Measurements from ENCODE around the gene MYLK4. TPM values are rescaled to one million over a fixed set of nuclear protein-coding genes. Genes with fewer than 3 reads are reported as not detected.

The MYLK4 gene
- total and polyA plus RNA-seq, 4 donors = 1.4 to 3.8 (median 2.5) TPM

- peaks cover 2% of the 10 kb centered on the region for H3K27me3 ChIP-seq (ENCODE audit: control insufficient read depth, insufficient read depth, low read length)
- H3K27ac ChIP-seq (ENCODE audit: low read depth, low read length) = no peak overlapping the region
- H3K4me1 ChIP-seq (ENCODE audit: control insufficient read depth, insufficient read depth, low read length) = peaks cover 11% of the 10 kb centered on the region
- no peaks in the 10 kb centered on the region for H3K9me3 ChIP-seq (ENCODE audit: control insufficient read depth, insufficient read depth, low read length)
- WGBS (ENCODE audit: insufficient coverage) = no CpG with 5 or more reads among the region's 2 CpGs
- H3K36me3 ChIP-seq (ENCODE audit: control insufficient read depth, insufficient read depth, low read length) = no peaks in the 10 kb centered on the region
- H3K4me3 ChIP-seq (ENCODE audit: low read depth, low read length) = no peak overlapping the region
- DNase-seq (ENCODE audit: low read depth in 4 of 6, low spot score in 6 of 6) = no peak
Measured at GRCh38 chr6:2741756-2742155, 9.0 kb downstream of the MYLK4 start.

- 93% methylated on average over 3 of the region's 5 CpGs for WGBS (ENCODE audit: insufficient coverage)
- H3K36me3 ChIP-seq (ENCODE audit: control insufficient read depth, insufficient read depth, low read length) = no peaks in the 10 kb centered on the region
- no peak overlapping the region for H3K4me3 ChIP-seq (ENCODE audit: low read depth, low read length)
- peaks cover 11% of the 10 kb centered on the region for H3K4me1 ChIP-seq (ENCODE audit: control insufficient read depth, insufficient read depth, low read length)
- H3K9me3 ChIP-seq (ENCODE audit: control insufficient read depth, insufficient read depth, low read length) = no peaks in the 10 kb centered on the region
- no peak overlapping the region for H3K27ac ChIP-seq (ENCODE audit: low read depth, low read length)
- DNase-seq (ENCODE audit: low read depth in 4 of 6, low spot score in 6 of 6) = no peak
- H3K27me3 ChIP-seq (ENCODE audit: control insufficient read depth, insufficient read depth, low read length) = no peaks in the 10 kb centered on the region
Measured at GRCh38 chr6:2740581-2740980, 10.1 kb downstream of the MYLK4 start.

- DNase-seq (ENCODE audit: low read depth in 4 of 6, low spot score in 6 of 6) = no peak
Measured at GRCh38 chr6:2739335-2739734, 11.4 kb downstream of the MYLK4 start.

GRCh38 chr6:2738373-2738979 lies 12.2 kb downstream of the MYLK4 start:
- H3K4me3 ChIP-seq (ENCODE audit: low read depth, low read length) = no peak overlapping the region
- H3K4me1 ChIP-seq (ENCODE audit: control insufficient read depth, insufficient read depth, low read length) = no peaks in the 10 kb centered on the region
- no peaks in the 10 kb centered on the region for H3K36me3 ChIP-seq (ENCODE audit: control insufficient read depth, insufficient read depth, low read length)
- no peaks in the 10 kb centered on the region for H3K9me3 ChIP-seq (ENCODE audit: control insufficient read depth, insufficient read depth, low read length)
- 0% methylated on average over 2 of the region's 5 CpGs for WGBS (ENCODE audit: insufficient coverage)
- peak in 3 of 6 donors; percentile 47 to 93 (median 85) for DNase-seq (ENCODE audit: low read depth in 4 of 6, low spot score in 6 of 6)
- H3K27me3 ChIP-seq (ENCODE audit: control insufficient read depth, insufficient read depth, low read length) = no peaks in the 10 kb centered on the region
- no peak overlapping the region for H3K27ac ChIP-seq (ENCODE audit: low read depth, low read length)

More at GRCh38 chr6:2739335-2739734, 11.4 kb downstream of the MYLK4 start:
- no CpG with 5 or more reads among the region's 4 CpGs for WGBS (ENCODE audit: insufficient coverage)
- Histone ChIP-seq H3K36me3 (ENCODE audit: control insufficient read depth, insufficient read depth, low read length) (no peaks in the 10 kb centered on the region), H3K27me3 (ENCODE audit: control insufficient read depth, insufficient read depth, low read length) (no peaks in the 10 kb centered on the region), H3K27ac (ENCODE audit: low read depth, low read length) (no peak overlapping the region), H3K4me3 (ENCODE audit: low read depth, low read length) (no peak overlapping the region), H3K9me3 (ENCODE audit: control insufficient read depth, insufficient read depth, low read length) (no peaks in the 10 kb centered on the region), H3K4me1 (ENCODE audit: control insufficient read depth, insufficient read depth, low read length) (peaks cover 8% of the 10 kb centered on the region)

- Histone ChIP-seq H3K4me1 (ENCODE audit: control insufficient read depth, insufficient read depth, low read length) (no peaks in the 10 kb centered on the region), H3K9me3 (ENCODE audit: control insufficient read depth, insufficient read depth, low read length) (no peaks in the 10 kb centered on the region), H3K36me3 (ENCODE audit: control insufficient read depth, insufficient read depth, low read length) (no peaks in the 10 kb centered on the region), H3K27me3 (ENCODE audit: control insufficient read depth, insufficient read depth, low read length) (no peaks in the 10 kb centered on the region), H3K4me3 (ENCODE audit: low read depth, low read length) (no peak overlapping the region), H3K27ac (ENCODE audit: low read depth, low read length) (no peak overlapping the region)
- WGBS (ENCODE audit: insufficient coverage) = no CpG with 5 or more reads among the region's 3 CpGs
- DNase-seq (ENCODE audit: low read depth in 4 of 6, low spot score in 6 of 6) = no peak
Measured at GRCh38 chr6:2737885-2738284, 12.8 kb downstream of the MYLK4 start.

GRCh38 chr6:2734488-2735166 lies 16.1 kb downstream of the MYLK4 start:
- DNase-seq (ENCODE audit: low read depth in 4 of 6, low spot score in 6 of 6) = no peak
- no peak overlapping the region for H3K27ac ChIP-seq (ENCODE audit: low read depth, low read length)
- no peaks in the 10 kb centered on the region for H3K36me3 ChIP-seq (ENCODE audit: control insufficient read depth, insufficient read depth, low read length)
- no peaks in the 10 kb centered on the region for H3K27me3 ChIP-seq (ENCODE audit: control insufficient read depth, insufficient read depth, low read length)
- no peak overlapping the region for H3K4me3 ChIP-seq (ENCODE audit: low read depth, low read length)
- 77% methylated on average over 2 of the region's 2 CpGs for WGBS (ENCODE audit: insufficient coverage)
- no peaks in the 10 kb centered on the region for H3K9me3 ChIP-seq (ENCODE audit: control insufficient read depth, insufficient read depth, low read length)
- H3K4me1 ChIP-seq (ENCODE audit: control insufficient read depth, insufficient read depth, low read length) = peaks cover 11% of the 10 kb centered on the region

GRCh38 chr6:2733736-2734480 lies 16.8 kb downstream of the MYLK4 start:
- peak in 1 of 6 donors; percentile 60 for DNase-seq (ENCODE audit: low read depth in 4 of 6, low spot score in 6 of 6)
- no peak overlapping the region for H3K27ac ChIP-seq (ENCODE audit: low read depth, low read length)
- 98% methylated on average over 18 of the region's 22 CpGs for WGBS (ENCODE audit: insufficient coverage)

GRCh38 chr6:2733324-2733723 lies 17.4 kb downstream of the MYLK4 start:
- WGBS (ENCODE audit: insufficient coverage) = 90% methylated on average over 2 of the region's 5 CpGs
- Histone ChIP-seq H3K36me3 (ENCODE audit: control insufficient read depth, insufficient read depth, low read length) (no peaks in the 10 kb centered on the region), H3K4me1 (ENCODE audit: control insufficient read depth, insufficient read depth, low read length) (peaks cover 17% of the 10 kb centered on the region), H3K27me3 (ENCODE audit: control insufficient read depth, insufficient read depth, low read length) (no peaks in the 10 kb centered on the region), H3K27ac (ENCODE audit: low read depth, low read length) (no peak overlapping the region), H3K4me3 (ENCODE audit: low read depth, low read length) (no peak overlapping the region), H3K9me3 (ENCODE audit: control insufficient read depth, insufficient read depth, low read length) (no peaks in the 10 kb centered on the region)
- DNase-seq (ENCODE audit: low read depth in 4 of 6, low spot score in 6 of 6) = no peak

More at GRCh38 chr6:2733736-2734480, 16.8 kb downstream of the MYLK4 start:
- H3K9me3 ChIP-seq (ENCODE audit: control insufficient read depth, insufficient read depth, low read length) = no peaks in the 10 kb centered on the region
- no peaks in the 10 kb centered on the region for H3K36me3 ChIP-seq (ENCODE audit: control insufficient read depth, insufficient read depth, low read length)
- no peaks in the 10 kb centered on the region for H3K27me3 ChIP-seq (ENCODE audit: control insufficient read depth, insufficient read depth, low read length)
- peaks cover 17% of the 10 kb centered on the region for H3K4me1 ChIP-seq (ENCODE audit: control insufficient read depth, insufficient read depth, low read length)
- H3K4me3 ChIP-seq (ENCODE audit: low read depth, low read length) = no peak overlapping the region

- Histone ChIP-seq H3K27ac (ENCODE audit: low read depth, low read length) (no peak overlapping the region), H3K4me1 (ENCODE audit: control insufficient read depth, insufficient read depth, low read length) (peaks cover 17% of the 10 kb centered on the region), H3K27me3 (ENCODE audit: control insufficient read depth, insufficient read depth, low read length) (no peaks in the 10 kb centered on the region), H3K9me3 (ENCODE audit: control insufficient read depth, insufficient read depth, low read length) (no peaks in the 10 kb centered on the region), H3K4me3 (ENCODE audit: low read depth, low read length) (no peak overlapping the region), H3K36me3 (ENCODE audit: control insufficient read depth, insufficient read depth, low read length) (no peaks in the 10 kb centered on the region)
- peak in 1 of 6 donors; percentile 50 for DNase-seq (ENCODE audit: low read depth in 4 of 6, low spot score in 6 of 6)
- WGBS (ENCODE audit: insufficient coverage) = 66% methylated on average over 3 of the region's 5 CpGs
Measured at GRCh38 chr6:2732503-2733089, 18.1 kb downstream of the MYLK4 start.
